ENCODE data around the gene ESR2.
"Not testable (repeated sequence)": the region's sequence is repeated elsewhere in the genome, so short reads cannot be mapped to it uniquely, and the experiment has no call there.

Gene ESR2

GRCh38 chr14:64118892-64119291 is 175.3 kb downstream of the ESR2 start:
- no peak overlapping the region for H3K4me3 ChIP-seq (ENCODE audit: low read depth, low read length)
- TF ChIP-seq CTCF (IDR thresholded peaks at IDR 0.05; ENCODE audit: low read depth, low read length) = no peak

- H3K4me3 ChIP-seq (ENCODE audit: low read depth, low read length) = not testable (repeated sequence)
Observed at GRCh38 chr14:64118403-64118742, 175.8 kb downstream of the ESR2 start.

GRCh38 chr14:64117671-64118402 is 176.3 kb downstream of the ESR2 start:
- no peak for TF ChIP-seq CTCF (IDR thresholded peaks at IDR 0.05; ENCODE audit: low read depth, low read length)

GRCh38 chr14:64115401-64115800 is 178.8 kb downstream of the ESR2 start:
- H3K4me3 ChIP-seq (ENCODE audit: low read depth, low read length) = no peak overlapping the region
- no peak for TF ChIP-seq CTCF (IDR thresholded peaks at IDR 0.05; ENCODE audit: low read depth, low read length)

More at GRCh38 chr14:64117671-64118402, 176.3 kb downstream of the ESR2 start:
- no peak overlapping the region for H3K4me3 ChIP-seq (ENCODE audit: low read depth, low read length)

GRCh38 chr14:64114796-64115195 is 179.4 kb downstream of the ESR2 start:
- TF ChIP-seq CTCF (IDR thresholded peaks at IDR 0.05; ENCODE audit: low read depth, low read length) = no peak

GRCh38 chr14:64114166-64114565 is 180.0 kb downstream of the ESR2 start:
- TF ChIP-seq CTCF (IDR thresholded peaks at IDR 0.05; ENCODE audit: low read depth, low read length) = no peak
- H3K4me3 ChIP-seq (ENCODE audit: low read depth, low read length) = no peak overlapping the region

More at GRCh38 chr14:64114796-64115195, 179.4 kb downstream of the ESR2 start:
- no peak overlapping the region for H3K4me3 ChIP-seq (ENCODE audit: low read depth, low read length)

GRCh38 chr14:64112867-64113678 is 181.1 kb downstream of the ESR2 start:
- TF ChIP-seq CTCF (IDR thresholded peaks at IDR 0.05; ENCODE audit: low read depth, low read length) = no peak
- no peak overlapping the region for H3K4me3 ChIP-seq (ENCODE audit: low read depth, low read length)

All from WI38 (cell line).